ENCODE measurements around the gene BLVRA.

Gene BLVRA

GRCh38 chr7:43764807-43765491 is 6.5 kb downstream of the BLVRA start:
- no peak for DNase-seq (ENCODE audit: low read depth)
- no peak overlapping the region for H3K4me3 ChIP-seq (ENCODE audit: low read depth, low read length)
- no peak for TF ChIP-seq CTCF (IDR thresholded peaks at IDR 0.05; ENCODE audit: low read depth, low read length, missing control alignments)

GRCh38 chr7:43766564-43766963 is 8.1 kb downstream of the BLVRA start:
- no peak for DNase-seq (ENCODE audit: low read depth)
- TF ChIP-seq CTCF (IDR thresholded peaks at IDR 0.05; ENCODE audit: low read depth, low read length, missing control alignments) = no peak
- no peak overlapping the region for H3K4me3 ChIP-seq (ENCODE audit: low read depth, low read length)

GRCh38 chr7:43767311-43767710 is 8.8 kb downstream of the BLVRA start:
- TF ChIP-seq CTCF (IDR thresholded peaks at IDR 0.05; ENCODE audit: low read depth, low read length, missing control alignments) = no peak
- DNase-seq (ENCODE audit: low read depth) = no peak
- H3K4me3 ChIP-seq (ENCODE audit: low read depth, low read length) = no peak overlapping the region

GRCh38 chr7:43768201-43768886 is 9.9 kb downstream of the BLVRA start:
- TF ChIP-seq CTCF (IDR thresholded peaks at IDR 0.05; ENCODE audit: low read depth, low read length, missing control alignments) = no peak
- no peak overlapping the region for H3K4me3 ChIP-seq (ENCODE audit: low read depth, low read length)
- DNase-seq (ENCODE audit: low read depth) = no peak

GRCh38 chr7:43768887-43769272 is 10.4 kb downstream of the BLVRA start:
- DNase-seq (ENCODE audit: low read depth) = no peak
- TF ChIP-seq CTCF (IDR thresholded peaks at IDR 0.05; ENCODE audit: low read depth, low read length, missing control alignments) = no peak
- H3K4me3 ChIP-seq (ENCODE audit: low read depth, low read length) = no peak overlapping the region

GRCh38 chr7:43769281-43769680 is 10.8 kb downstream of the BLVRA start:
- DNase-seq (ENCODE audit: low read depth) = no peak
- no peak for TF ChIP-seq CTCF (IDR thresholded peaks at IDR 0.05; ENCODE audit: low read depth, low read length, missing control alignments)
- no peak overlapping the region for H3K4me3 ChIP-seq (ENCODE audit: low read depth, low read length)
